CD4-positive, CD25-positive, alpha-beta regulatory T cell (primary cell): ENCODE data around the gene KCTD21. TPM values are rescaled to one million over a fixed set of nuclear protein-coding genes. Genes with fewer than 3 reads are reported as not detected.

ENCODE experiments used
- ATAC-seq, 2 donors: fragments of 150-1000 bp; cut with Tn5 transposase; one replicate each; pipeline ENCODE4 v1.10.0; 2021; ENCODE audit warnings: low read depth in 2 of 2, moderate number of reproducible peaks in 2 of 2, moderate library complexity in 1 of 2
- DNase-seq, 3 donors: peaks; one replicate each; pipeline versions ENCODE4 v3.0.0 to v3.0.0-alpha.2; 2012 to 2022; ENCODE audit warnings: mixed read lengths in 1 of 3
- H3K27ac ChIP-seq: one replicate; pipeline ENCODE4 v1.7.0; 2013; ENCODE audit warnings: mild to moderate bottlenecking, low read length; ENCODE audit not compliant: insufficient read depth, poor library complexity, severe bottlenecking
- H3K27me3 ChIP-seq: one replicate; pipeline ENCODE4 v1.7.0; 2013; ENCODE audit warnings: low read length; ENCODE audit not compliant: control insufficient read depth, insufficient read depth
- H3K36me3 ChIP-seq: one replicate; pipeline ENCODE4 v1.7.0; 2013; ENCODE audit warnings: mild to moderate bottlenecking, low read length, moderate library complexity; ENCODE audit not compliant: control insufficient read depth, insufficient read depth
- H3K4me1 ChIP-seq: 2 replicates; pipeline ENCODE4 v1.7.0; 2013; ENCODE audit warnings: mild to moderate bottlenecking, low read length; ENCODE audit not compliant: insufficient read depth, control insufficient read depth, poor library complexity, severe bottlenecking
- H3K4me3 ChIP-seq: one replicate; pipeline ENCODE4 v1.7.0; 2013; ENCODE audit warnings: low read depth, mild to moderate bottlenecking, low read length, moderate library complexity
- H3K9me3 ChIP-seq, 2 experiments: 1 replicate in 1 of 2; 2 replicates in 1 of 2; pipeline ENCODE4 v1.7.0; 2013; ENCODE audit warnings: low read length in 2 of 2, mild to moderate bottlenecking in 1 of 2, moderate library complexity in 1 of 2; ENCODE audit not compliant: control insufficient read depth in 2 of 2
- H3K27ac Mint-ChIP-seq, 3 donors: one replicate each; pipeline ENCODE4 v1.8.0; 2020 to 2022; ENCODE audit warnings: mild to moderate bottlenecking in 3 of 3, mixed read lengths in 3 of 3, moderate library complexity in 2 of 3
- H3K27me3 Mint-ChIP-seq: one replicate; pipeline ENCODE4 v1.8.0; 2022; ENCODE audit warnings: mild to moderate bottlenecking, mixed read lengths
- H3K36me3 Mint-ChIP-seq: one replicate; pipeline ENCODE4 v1.8.0; 2020; ENCODE audit warnings: mixed read lengths
- H3K4me1 Mint-ChIP-seq, 4 donors: one replicate each; pipeline ENCODE4 v1.8.0; 2020 to 2022; ENCODE audit warnings: mixed read lengths in 4 of 4, mild to moderate bottlenecking in 1 of 4
- H3K4me3 Mint-ChIP-seq, 4 donors: one replicate each; pipeline ENCODE4 v1.8.0; 2020 to 2022; ENCODE audit warnings: mild to moderate bottlenecking in 4 of 4, mixed read lengths in 4 of 4, moderate library complexity in 3 of 4
- H3K9me3 Mint-ChIP-seq, 7 donors: one replicate each; pipeline ENCODE4 v1.8.0; 2020 to 2022; ENCODE audit warnings: mixed read lengths in 7 of 7, mild to moderate bottlenecking in 3 of 7, moderate library complexity in 2 of 7
- polyA plus RNA-seq, 4 donors: library from polyadenylated mRNA; unstranded; fragments of 300-500 nt; fragmentation: Illumina TruSeq; gene quantifications; one replicate each; pipeline ENCODE4 v1.2.3, GENCODE V29; 2021
- total RNA-seq: library from RNA; stranded (reverse); gene quantifications from one replicate; pipeline ENCODE4 v1.2.3, GENCODE V29; 2022

KCTD21 gene
- total and polyA plus RNA-seq, 5 donors from 2014 or later: 1.4 to 3.8 (median 3.2) TPM

GRCh38 chr11:78163828-78164227 lies 24.6 kb downstream of the KCTD21 start:
- H3K4me1 Mint-ChIP-seq: no peaks in the 10 kb centered on the region
- H3K9me3 Mint-ChIP-seq: no peaks in the 10 kb centered on the region
- no peaks in the 10 kb centered on the region for H3K27me3 Mint-ChIP-seq
- no peak overlapping the region for H3K4me3 ChIP-seq
- no peaks in the 10 kb centered on the region for H3K9me3 ChIP-seq
- no peak overlapping the region for H3K27ac Mint-ChIP-seq
- no peak overlapping the region for H3K4me3 Mint-ChIP-seq
- H3K27ac ChIP-seq: no peak overlapping the region
- no peaks in the 10 kb centered on the region for H3K27me3 ChIP-seq
- H3K4me1 ChIP-seq: no peaks in the 10 kb centered on the region
- no peaks in the 10 kb centered on the region for H3K36me3 Mint-ChIP-seq
- DNase-seq (no peak), ATAC-seq (no peak)
- H3K36me3 ChIP-seq: no peaks in the 10 kb centered on the region

GRCh38 chr11:78161962-78162371 lies 26.5 kb downstream of the KCTD21 start:
- Mint-ChIP-seq H3K27me3 (no peaks in the 10 kb centered on the region), H3K9me3 (no peaks in the 10 kb centered on the region), H3K36me3 (no peaks in the 10 kb centered on the region), H3K4me1 (no peaks in the 10 kb centered on the region), H3K4me3 (no peak overlapping the region), H3K27ac (no peak overlapping the region)
- Histone ChIP-seq H3K27ac (no peak overlapping the region), H3K36me3 (no peaks in the 10 kb centered on the region), H3K4me3 (no peak overlapping the region), H3K9me3 (no peaks in the 10 kb centered on the region), H3K4me1 (no peaks in the 10 kb centered on the region), H3K27me3 (no peaks in the 10 kb centered on the region)
- ATAC-seq: no peak
- DNase-seq: no peak

- no peak overlapping the region for H3K4me3 Mint-ChIP-seq
- DNase-seq: no peak
- Histone ChIP-seq H3K4me3 (no peak overlapping the region), H3K27ac (no peak overlapping the region), H3K27me3 (no peaks in the 10 kb centered on the region), H3K4me1 (no peaks in the 10 kb centered on the region), H3K9me3 (no peaks in the 10 kb centered on the region), H3K36me3 (no peaks in the 10 kb centered on the region)
- no peak for ATAC-seq
- H3K36me3 Mint-ChIP-seq: no peaks in the 10 kb centered on the region
- no peaks in the 10 kb centered on the region for H3K9me3 Mint-ChIP-seq
- H3K4me1 Mint-ChIP-seq: no peaks in the 10 kb centered on the region
- no peaks in the 10 kb centered on the region for H3K27me3 Mint-ChIP-seq
- H3K27ac Mint-ChIP-seq: no peak overlapping the region
Measured at GRCh38 chr11:78161346-78161745, 27.1 kb downstream of the KCTD21 start.

GRCh38 chr11:78160557-78160956 lies 27.9 kb downstream of the KCTD21 start:
- ATAC-seq (no peak), DNase-seq (no peak)
- no peaks in the 10 kb centered on the region for H3K36me3 Mint-ChIP-seq
- H3K4me3 Mint-ChIP-seq: no peak overlapping the region
- Histone ChIP-seq H3K4me3 (no peak overlapping the region), H3K4me1 (no peaks in the 10 kb centered on the region), H3K36me3 (no peaks in the 10 kb centered on the region), H3K9me3 (no peaks in the 10 kb centered on the region), H3K27me3 (no peaks in the 10 kb centered on the region), H3K27ac (no peak overlapping the region)
- H3K9me3 Mint-ChIP-seq: no peaks in the 10 kb centered on the region
- H3K27me3 Mint-ChIP-seq: no peaks in the 10 kb centered on the region
- peak overlapping the region in 2 of 3 donors; percentile 8 to 36 for H3K27ac Mint-ChIP-seq
- H3K4me1 Mint-ChIP-seq: no peaks in the 10 kb centered on the region

GRCh38 chr11:78158987-78159652 lies 29.3 kb downstream of the KCTD21 start:
- Histone ChIP-seq H3K36me3 (no peaks in the 10 kb centered on the region), H3K27me3 (no peaks in the 10 kb centered on the region), H3K4me3 (no peak overlapping the region), H3K4me1 (no peaks in the 10 kb centered on the region), H3K27ac (no peak overlapping the region), H3K9me3 (no peaks in the 10 kb centered on the region)
- Mint-ChIP-seq H3K27me3 (no peaks in the 10 kb centered on the region), H3K4me3 (no peak overlapping the region), H3K27ac (peak overlapping the region in 1 of 3 donors; percentile 58), H3K9me3 (no peaks in the 10 kb centered on the region), H3K36me3 (no peaks in the 10 kb centered on the region), H3K4me1 (no peaks in the 10 kb centered on the region)
- no peak for ATAC-seq
- no peak for DNase-seq

GRCh38 chr11:78156127-78156844 lies 32.1 kb downstream of the KCTD21 start:
- Mint-ChIP-seq H3K4me1 (no peaks in the 10 kb centered on the region), H3K27me3 (no peaks in the 10 kb centered on the region), H3K36me3 (no peaks in the 10 kb centered on the region), H3K4me3 (no peak overlapping the region), H3K9me3 (no peaks in the 10 kb centered on the region), H3K27ac (no peak overlapping the region)
- H3K9me3 ChIP-seq: no peaks in the 10 kb centered on the region
- no peak for DNase-seq
- no peaks in the 10 kb centered on the region for H3K27me3 ChIP-seq
- H3K4me1 ChIP-seq: no peaks in the 10 kb centered on the region
- H3K27ac ChIP-seq: no peak overlapping the region
- no peak for ATAC-seq
- H3K36me3 ChIP-seq: no peaks in the 10 kb centered on the region
- no peak overlapping the region for H3K4me3 ChIP-seq

GRCh38 chr11:78151804-78152203 lies 36.6 kb downstream of the KCTD21 start:
- peak overlapping the region in 1 of 3 donors; percentile 72 for H3K27ac Mint-ChIP-seq

GRCh38 chr11:78150754-78151153 lies 37.7 kb downstream of the KCTD21 start:
- no peaks in the 10 kb centered on the region for H3K27me3 ChIP-seq
- DNase-seq (no peak), ATAC-seq (no peak)
- no peaks in the 10 kb centered on the region for H3K4me1 ChIP-seq
- H3K9me3 ChIP-seq: no peaks in the 10 kb centered on the region
- H3K4me1 Mint-ChIP-seq: peaks cover 0 to 2% (median 0%) of the 10 kb centered on the region in 4 donors
- no peak overlapping the region for H3K4me3 Mint-ChIP-seq
- H3K4me3 ChIP-seq: no peak overlapping the region
- no peaks in the 10 kb centered on the region for H3K36me3 Mint-ChIP-seq
- H3K27me3 Mint-ChIP-seq: no peaks in the 10 kb centered on the region
- no peaks in the 10 kb centered on the region for H3K9me3 Mint-ChIP-seq
- peak overlapping the region in 2 of 3 donors; percentile 10 to 72 for H3K27ac Mint-ChIP-seq
- H3K36me3 ChIP-seq: no peaks in the 10 kb centered on the region
- H3K27ac ChIP-seq: no peak overlapping the region

More at GRCh38 chr11:78151804-78152203, 36.6 kb downstream of the KCTD21 start:
- ATAC-seq (no peak), DNase-seq (no peak)
- Mint-ChIP-seq H3K27me3 (no peaks in the 10 kb centered on the region), H3K4me3 (no peak overlapping the region), H3K36me3 (no peaks in the 10 kb centered on the region), H3K4me1 (peaks cover 0 to 2% (median 0%) of the 10 kb centered on the region in 4 donors), H3K9me3 (no peaks in the 10 kb centered on the region)
- H3K27me3 ChIP-seq: no peaks in the 10 kb centered on the region
- no peaks in the 10 kb centered on the region for H3K9me3 ChIP-seq
- no peak overlapping the region for H3K4me3 ChIP-seq
- H3K27ac ChIP-seq: no peak overlapping the region
- no peaks in the 10 kb centered on the region for H3K4me1 ChIP-seq
- H3K36me3 ChIP-seq: no peaks in the 10 kb centered on the region
